HG03575 (cell line): ENCODE data around the gene MATCAP1.

ENCODE experiments used
- ATAC-seq: cut with Tn5 transposase; IDR thresholded peaks from one replicate; pipeline ENCODE4 v1.9.1; 2021; ENCODE audit not compliant: unreplicated experiment, insufficient number of reproducible peaks, low FRiP score; ENCODE audit errors: extremely low read depth

The MATCAP1 gene

GRCh38 chr16:67163164-67163998 lies 20.4 kb downstream of the MATCAP1 start:
- ATAC-seq: no peak

DNA sequence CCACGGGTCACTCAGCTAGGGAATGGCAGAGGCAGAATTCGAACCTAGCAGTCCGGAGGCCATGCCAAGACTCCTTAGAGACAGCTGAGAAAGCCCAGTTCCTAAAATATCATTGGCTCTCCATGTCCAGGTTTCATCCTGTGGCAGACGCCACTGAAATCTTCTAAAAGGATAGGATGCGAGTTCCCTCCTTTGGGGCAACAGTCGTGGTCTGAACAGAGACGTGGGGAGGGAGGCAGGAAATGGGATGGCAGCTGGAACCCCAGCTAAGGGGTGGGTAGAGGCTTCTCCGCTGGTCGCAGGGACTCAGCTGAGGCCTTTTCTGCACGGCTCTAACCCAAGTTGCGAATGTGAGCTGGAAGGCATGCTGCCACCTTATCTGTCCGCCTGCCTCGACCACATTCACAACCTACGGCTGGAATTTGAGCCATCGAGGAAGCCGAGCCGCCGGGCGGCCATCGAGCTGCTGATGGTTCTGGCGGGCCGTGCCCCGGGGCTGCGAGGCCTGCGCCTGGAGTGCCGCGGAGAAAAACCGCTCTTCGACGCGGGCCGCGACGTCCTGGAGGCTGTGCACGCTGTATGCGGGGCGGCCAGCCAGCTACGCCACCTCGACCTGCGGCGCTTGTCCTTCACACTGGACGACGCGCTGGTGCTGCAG lies 21.1 kb downstream of the MATCAP1 start:
- ATAC-seq: no peak

DNA sequence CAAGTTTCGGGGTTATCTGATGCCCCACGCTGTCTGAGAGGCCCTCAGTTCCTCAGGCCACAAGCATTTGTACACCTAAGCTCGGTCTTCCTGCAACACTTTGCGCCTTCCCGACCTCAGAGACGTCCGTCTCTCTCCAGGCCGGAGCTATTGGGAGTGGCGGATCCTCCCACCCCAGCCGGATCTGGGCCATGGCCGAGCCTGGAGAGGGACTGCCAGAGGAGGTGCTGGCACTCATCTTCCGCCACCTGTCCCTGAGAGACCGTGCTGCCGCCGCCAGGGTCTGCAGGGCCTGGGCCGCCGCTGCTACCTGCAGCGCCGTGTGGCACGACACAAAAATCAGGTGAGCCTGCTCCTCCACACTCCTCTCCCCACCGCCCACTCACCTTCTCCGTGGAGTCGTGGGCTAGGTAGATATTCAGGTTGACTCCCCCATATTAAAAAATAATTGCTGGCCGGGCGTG lies 22.1 kb downstream of the MATCAP1 start:
- ATAC-seq: no peak

- no peak for ATAC-seq
These were observed 24.8 kb downstream of the MATCAP1 start for GRCh38 chr16:67158637-67159600.

- no peak for ATAC-seq
These were observed 25.7 kb downstream of the MATCAP1 start for GRCh38 chr16:67157892-67158635.

DNA sequence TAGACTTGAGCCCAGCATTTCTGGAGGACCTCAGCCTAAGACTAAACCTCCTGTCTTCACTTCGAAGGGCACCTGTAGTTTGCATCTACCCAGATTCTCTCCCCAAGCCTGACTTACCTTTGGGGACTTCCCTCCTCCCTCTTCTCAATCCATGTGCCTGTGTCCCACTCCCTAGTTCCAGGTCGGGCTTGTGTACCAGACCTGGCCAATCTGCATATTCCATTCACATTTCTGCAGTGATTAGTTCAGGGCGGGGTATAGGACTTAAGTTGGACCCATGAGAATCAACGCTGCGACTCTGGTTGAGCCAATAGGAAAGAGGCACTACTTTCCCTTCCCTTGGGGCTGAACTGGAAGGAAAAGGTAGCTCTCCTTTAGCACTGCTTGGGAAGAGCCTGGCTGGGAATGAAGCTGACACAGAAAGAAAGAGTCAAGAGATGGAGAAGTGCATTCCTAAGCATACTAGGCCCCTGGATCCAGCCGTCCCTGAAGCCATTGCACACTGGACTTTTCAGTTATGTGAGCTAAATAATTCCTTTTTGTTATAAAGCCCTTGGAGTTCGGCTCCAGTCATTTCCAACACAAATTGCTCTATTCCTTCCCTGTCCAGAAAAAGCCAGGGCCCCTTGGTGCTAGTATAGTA lies 26.5 kb downstream of the MATCAP1 start:
- ATAC-seq: no peak

- no peak for ATAC-seq
These were observed 27.5 kb downstream of the MATCAP1 start for GRCh38 chr16:67156143-67156844.

GRCh38 chr16:67155295-67156142 lies 28.2 kb downstream of the MATCAP1 start:
- ATAC-seq: no peak

DNA sequence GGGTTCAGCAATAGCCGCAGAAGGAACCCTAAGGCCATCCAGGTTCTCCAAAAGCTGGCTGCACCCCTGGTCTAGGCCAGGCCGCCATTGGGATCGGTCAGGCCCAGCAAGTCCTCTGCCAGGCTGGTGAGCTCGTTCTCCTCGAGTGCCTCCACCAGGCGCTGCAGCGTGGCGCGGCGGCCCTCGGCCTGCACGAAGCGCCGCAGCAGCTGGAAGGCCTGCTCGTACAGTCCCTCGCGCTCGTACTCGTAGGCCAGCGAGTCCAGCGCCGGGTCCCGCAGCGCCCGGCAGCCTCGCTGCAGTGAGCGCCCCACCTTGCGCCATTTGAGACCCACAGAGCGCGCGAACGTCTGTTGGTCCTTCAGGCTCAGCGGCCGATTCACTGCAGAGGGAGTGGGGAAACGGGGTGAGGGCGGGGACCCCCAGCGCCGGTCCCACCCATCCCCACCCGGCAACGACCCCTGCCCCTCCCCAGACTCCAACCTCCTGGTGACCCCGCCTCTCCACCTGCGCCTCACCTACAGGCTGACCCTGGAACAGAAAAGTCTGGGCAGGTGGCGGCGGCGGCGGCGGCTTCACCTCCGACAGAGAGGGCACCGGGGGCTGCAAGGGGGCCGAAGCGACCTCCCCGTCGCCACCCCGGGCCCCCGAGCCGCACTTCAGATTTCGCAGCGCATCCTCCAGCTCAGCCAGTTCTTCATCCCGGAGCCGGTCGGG lies 29.0 kb downstream of the MATCAP1 start:
- no peak for ATAC-seq

DNA sequence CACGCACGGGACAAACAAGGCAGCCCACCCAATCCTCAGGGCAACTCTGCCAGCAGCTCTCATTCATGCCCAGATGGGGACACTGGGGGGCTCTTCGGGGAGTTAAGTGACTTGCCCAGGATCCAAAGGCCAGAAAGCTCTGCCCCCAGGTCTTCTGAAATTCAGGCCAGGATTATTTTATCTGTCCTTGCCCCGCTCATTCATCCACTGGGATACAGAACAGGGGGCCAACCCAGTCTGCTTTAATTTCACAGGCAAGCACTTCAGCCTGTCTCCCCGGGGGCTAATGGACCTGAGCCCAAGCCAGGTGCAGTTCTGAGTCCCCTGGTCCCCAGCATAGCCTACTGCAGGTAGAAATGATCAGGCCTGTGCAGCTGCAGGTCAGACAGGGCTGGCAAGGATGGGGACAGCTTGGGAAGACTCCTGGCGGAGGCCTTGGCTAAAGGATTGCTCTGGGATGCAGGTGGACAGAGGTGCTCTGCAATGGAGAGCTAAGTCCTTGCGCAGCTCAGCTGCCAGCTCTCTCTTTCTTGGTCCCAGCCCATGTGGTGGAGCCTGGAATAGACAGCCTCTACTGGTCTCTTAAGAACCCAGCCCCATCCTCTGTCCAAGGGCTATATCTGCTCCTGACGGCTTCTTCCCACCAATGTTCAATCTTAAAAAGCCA lies 32.2 kb downstream of the MATCAP1 start:
- ATAC-seq: no peak

DNA sequence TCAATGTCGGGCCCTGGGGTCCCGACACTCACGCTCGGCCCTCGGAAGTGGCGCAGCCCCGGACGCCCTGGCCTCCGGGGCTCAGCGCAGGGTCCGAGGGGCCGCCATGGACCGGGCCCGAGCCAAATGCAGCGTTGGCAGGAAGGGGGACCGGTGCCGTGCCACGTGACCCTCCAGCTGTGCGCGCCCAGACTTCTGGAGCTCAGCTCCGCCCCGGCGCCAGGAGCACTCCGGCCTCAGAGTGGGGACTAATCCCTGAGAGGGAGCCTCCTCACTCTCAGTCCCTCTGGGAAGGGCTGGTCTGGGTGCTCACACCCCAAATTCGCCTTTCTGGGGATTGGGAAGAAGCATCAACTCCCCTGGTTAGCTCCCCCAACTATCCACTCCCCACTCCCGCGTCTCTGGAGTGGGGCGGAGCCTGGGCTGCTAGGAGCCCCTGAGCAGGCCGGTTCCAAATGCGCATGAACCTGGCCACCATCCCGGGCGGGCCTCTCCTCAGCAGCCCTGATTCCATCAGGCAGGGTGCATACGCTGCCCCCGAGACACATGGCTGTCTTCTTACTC lies 32.8 kb downstream of the MATCAP1 start, which contains the start of gene B3GNT9:
TSS of gene B3GNT9 (minus strand) at position 166 of the 564 bp plus-strand sequence. CDS start 513 bp downstream, outside the sequence.
- no peak for ATAC-seq

GRCh38 chr16:67150047-67150832 lies 33.5 kb downstream of the MATCAP1 start:
- no peak for ATAC-seq

DNA sequence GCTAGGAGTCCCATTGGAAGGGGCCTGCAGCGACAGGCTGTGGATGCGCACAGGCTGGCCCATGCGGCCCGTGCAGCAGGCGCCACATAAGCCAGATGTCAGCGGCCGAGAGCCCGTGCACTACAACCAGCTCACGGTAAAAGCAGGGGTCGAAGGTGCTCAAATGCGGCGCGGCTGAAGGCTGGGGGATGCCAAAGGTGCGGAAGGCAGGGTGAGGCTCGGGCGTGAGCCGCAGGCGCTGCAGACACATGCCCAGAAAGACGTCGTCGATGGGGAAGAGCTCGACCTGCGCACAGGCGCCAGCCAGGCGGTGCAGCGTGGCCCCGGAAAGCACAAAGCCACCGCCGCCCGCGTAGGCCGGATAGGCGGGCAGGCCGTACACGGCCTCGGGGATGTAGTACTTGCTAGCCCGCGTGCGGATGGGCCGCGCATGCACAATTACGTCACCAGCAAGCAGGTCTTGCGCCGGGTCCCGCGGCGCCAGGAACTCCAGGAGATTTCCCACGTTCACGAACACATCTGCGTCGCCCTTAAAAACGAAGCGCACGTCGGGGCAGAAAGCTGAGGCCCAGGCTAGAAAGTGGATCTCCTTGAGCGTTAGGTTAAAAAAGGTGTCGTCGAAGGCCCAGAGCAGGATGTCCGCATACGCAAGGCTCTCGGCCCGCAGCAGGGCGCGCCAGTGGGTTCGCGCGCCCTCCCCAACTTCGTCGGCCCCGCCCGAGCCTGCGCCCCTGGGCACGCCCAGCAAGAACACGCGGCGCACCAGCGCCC lies 34.3 kb downstream of the MATCAP1 start:
- no peak for ATAC-seq
